Heart left ventricle (tissue), 16 donors: ENCODE results near the gene SMARCD3. TPM values are rescaled to one million over a fixed set of nuclear protein-coding genes. Genes with fewer than 3 reads are reported as not detected.

Experiments
- ATAC-seq, 4 donors: fragments of 200-7000 bp; cut with Tn5 transposase; one replicate each; pipeline ENCODE4 v1.9.1; 2020 to 2022; ENCODE audit warnings: moderate library complexity in 4 of 4, mild to moderate bottlenecking in 3 of 4, moderate number of reproducible peaks in 1 of 4
- DNase-seq, 5 donors: peaks; one replicate each; pipeline ENCODE4 v3.0.0-alpha.2; 2020
- H3K27ac ChIP-seq, 12 donors: fragments of 200-600 bp; sonication (generic) in 4 of 12; one replicate each; pipeline versions ENCODE4 v1.5.0 to v1.8.0; 2016 to 2022; ENCODE audit warnings: mild to moderate bottlenecking in 2 of 12
- H3K27me3 ChIP-seq, 9 donors: fragments of 200-600 bp; sonication (generic) in 2 of 9; one replicate each; pipeline versions ENCODE4 v1.5.1 to v1.8.0; 2016 to 2022; ENCODE audit warnings: mild to moderate bottlenecking in 3 of 9
- H3K36me3 ChIP-seq, 9 donors: fragments of 200-600 bp; sonication (generic) in 2 of 9; one replicate each; pipeline versions ENCODE4 v1.5.0 to v1.8.0; 2018 to 2022; ENCODE audit warnings: mild to moderate bottlenecking in 2 of 9
- H3K4me1 ChIP-seq, 12 donors: fragments of 200-600 bp; sonication (generic) in 4 of 12; one replicate each; pipeline versions ENCODE4 v1.5.0 to v1.8.0; 2016 to 2022; ENCODE audit warnings: mild to moderate bottlenecking in 3 of 12
- H3K4me3 ChIP-seq, 12 donors: fragments of 200-600 bp; sonication (generic) in 4 of 12; one replicate each; pipeline versions ENCODE4 v1.5.0 to v1.8.0; 2017 to 2022; ENCODE audit warnings: mild to moderate bottlenecking in 9 of 12, moderate library complexity in 4 of 12
- H3K9me3 ChIP-seq, 12 donors: fragments of 200-600 bp; sonication (generic) in 4 of 12; one replicate each; pipeline versions ENCODE4 v1.5.0 to v1.8.0; 2016 to 2022; ENCODE audit warnings: mild to moderate bottlenecking in 1 of 12
- CTCF ChIP-seq, 12 donors: fragments of 200-600 bp; sonication (generic) in 4 of 12; IDR thresholded peaks; one replicate each; pipeline versions ENCODE4 v1.5.0 to v1.8.0; 2018 to 2022; ENCODE audit warnings: antibody characterized with exemption in 12 of 12, mild to moderate bottlenecking in 5 of 12
- POLR2A ChIP-seq, 2 donors: fragments of 450-650 bp; IDR thresholded peaks; one replicate each; pipeline ENCODE4 v1.6.1; 2017; ENCODE audit warnings: antibody characterized with exemption in 2 of 2, mild to moderate bottlenecking in 2 of 2, moderate library complexity in 2 of 2
- WGBS, 4 donors: extraction: QIAGEN DNeasy Blood & Tissue Kit in 2 of 4; methylation state at CpG; one replicate each; pipeline versions ENCODE4 v1.1.5 to v1.1.7; 2013 to 2018; 5-methylcytosine and 5-hydroxymethylcytosine counted together
- intact Hi-C, 10 donors: fragments of 100-400 bp; cut with DNase I; formaldehyde crosslinking; loops; one replicate each; pipeline versions ENCODE4 v1.11.1 to v1.14.2; 2022
- polyA plus RNA-seq, 2 donors: library from polyadenylated mRNA; stranded (reverse); fragments of 200-250 nt; gene quantifications; one replicate each; pipeline ENCODE4 v1.2.3, GENCODE V29; 2013
- total RNA-seq, 9 donors: library from RNA; depleted of rRNA in 2 of 9; stranded (reverse); fragments of >200 nt in 2 of 9; fragmentation: NEBNext Ultra II Directional in 3 of 9; extraction: Animal tissue kit (Norgen Biotek cat#: 25700) in 3 of 9; gene quantifications; one replicate each; pipeline versions ENCODE4 v1.1.0 to v1.2.4, GENCODE V29; 2016 to 2023
- donor health status: ischemic (EF 13 %, LVEDD 7.1; RV severe dilation, severe dysfunction).
- donor health status: healthy with polysubstance abuse.
- donor health status: DM: no; HTN: yes; CAD: no.
- donor health status: DM: no; HTN: no; CAD: no.
- donor health status: ischemic (EF 25% LVEDD 6.9; RV normal size, moderate dysfunction).
- donor health status: ischemic (EF 25% LVEDD 5.7; RV mildly dilated, moderate dysfunction).
- donor health status: healthy.
- donor health status: DM: yes; HTN: yes; CAD: no.
- donor health status: ischemic (EF 35%, LVEDD 5.7; RV mildly dilated, moderate dysfunction).
- donor health status: nonischemic (EF 11% LVEDD 7.7; RV severe dilation, severe dysfunction).
- donor health status: DM: yes; HTN: yes; CAD: no.
- donor health status: PGD.
- donor health status: ischemic (EF 29% LVEDD 5.4; RV normal size, mild dysfunction).
- donor health status: nonischemic (EF 23%, LVEDD 6.1; RV moderate dilation, normal function).

SMARCD3 gene
- total and polyA plus RNA-seq, 11 donors = 59.7 to 108 (median 92.2) TPM

GRCh38 chr7:151279868-151280267 is 31.4 kb upstream of the SMARCD3 start:
- no peak for ATAC-seq
- Histone ChIP-seq H3K27me3 (peaks cover 0 to 35% (median 4%) of the 10 kb centered on the region in 9 donors), H3K27ac (no peak overlapping the region), H3K9me3 (no peaks in the 10 kb centered on the region), H3K36me3 (no peaks in the 10 kb centered on the region), H3K4me1 (peaks cover 0 to 15% (median 3%) of the 10 kb centered on the region in 12 donors), H3K4me3 (no peak overlapping the region)
- TF ChIP-seq POLR2A (IDR thresholded peaks at IDR 0.05) (no peak), CTCF (IDR thresholded peaks at IDR 0.05) (no peak)
- intact Hi-C loops = no loop called here
- DNase-seq = no peak
- 79 to 84% (median 81%) methylated on average over 5 of the region's 5 CpGs for WGBS, 4 donors

GRCh38 chr7:151278949-151279348 is 30.5 kb upstream of the SMARCD3 start:
- TF ChIP-seq POLR2A (IDR thresholded peaks at IDR 0.05) (no peak), CTCF (IDR thresholded peaks at IDR 0.05) (no peak)
- WGBS, 4 donors = 81 to 91% (median 86%) methylated on average over 12 of the region's 12 CpGs

GRCh38 chr7:151277631-151278030 is 29.1 kb upstream of the SMARCD3 start:
- Histone ChIP-seq H3K4me3 (peak overlapping the region in 5 of 12 donors; percentile 35 to 57 (median 51)), H3K27me3 (peaks cover 0 to 28% (median 3%) of the 10 kb centered on the region in 9 donors), H3K27ac (no peak overlapping the region), H3K36me3 (no peaks in the 10 kb centered on the region), H3K4me1 (peaks cover 0 to 32% (median 4%) of the 10 kb centered on the region in 12 donors), H3K9me3 (no peaks in the 10 kb centered on the region)
- DNase-seq (no peak), ATAC-seq (no peak)
- intact Hi-C loops = no loop called here
- WGBS, 4 donors = 63 to 68% (median 66%) methylated on average over 6 to 8 of the region's 8 CpGs
- no peak for TF ChIP-seq CTCF (IDR thresholded peaks at IDR 0.05)
- TF ChIP-seq POLR2A (IDR thresholded peaks at IDR 0.05) = no peak

More at GRCh38 chr7:151278949-151279348, 30.5 kb upstream of the SMARCD3 start:
- no peak for ATAC-seq
- Histone ChIP-seq H3K36me3 (no peaks in the 10 kb centered on the region), H3K4me3 (no peak overlapping the region), H3K9me3 (no peaks in the 10 kb centered on the region), H3K27me3 (peaks cover 0 to 35% (median 4%) of the 10 kb centered on the region in 9 donors), H3K27ac (no peak overlapping the region), H3K4me1 (peaks cover 0 to 19% (median 3%) of the 10 kb centered on the region in 12 donors)
- DNase-seq = no peak
- intact Hi-C loops = no loop called here

GRCh38 chr7:151276666-151277590 is 28.4 kb upstream of the SMARCD3 start:
- no peaks in the 10 kb centered on the region for H3K36me3 ChIP-seq
- no peak overlapping the region for H3K27ac ChIP-seq
- peaks cover 0 to 39% (median 4%) of the 10 kb centered on the region in 12 donors for H3K4me1 ChIP-seq
- peaks cover 0 to 21% (median 3%) of the 10 kb centered on the region in 9 donors for H3K27me3 ChIP-seq
- intact Hi-C loops = no loop called here
- DNase-seq (peak; percentile 41 to 77 (median 64)), ATAC-seq (peak in 3 of 4 donors; percentile 66 to 82 (median 71))
- WGBS, 4 donors = 4 to 14% (median 7%) methylated on average over 22 to 63 of the region's 63 CpGs
- H3K4me3 ChIP-seq = peak overlapping the region in 10 of 12 donors; percentile 35 to 57 (median 49)
- TF ChIP-seq POLR2A (IDR thresholded peaks at IDR 0.05) (no peak), CTCF (IDR thresholded peaks at IDR 0.05) (no peak)
- H3K9me3 ChIP-seq = no peaks in the 10 kb centered on the region
